GM18502 (cell line): ENCODE results near the gene ZNF117.
"Not testable (repeated sequence)": the region's sequence is repeated elsewhere in the genome, so short reads cannot be mapped to it uniquely, and the experiment has no call there.

Source experiments
- ATAC-seq: cut with Tn5 transposase; IDR thresholded peaks from one replicate; pipeline ENCODE4 v1.9.1; 2021; ENCODE audit warnings: mild to moderate bottlenecking; ENCODE audit not compliant: unreplicated experiment, poor library complexity

Gene ZNF117

GRCh38 chr7:64997164-64997908 is 6.5 kb upstream of the ZNF117 start:
- ATAC-seq: no peak

- ATAC-seq: no peak
Observed at GRCh38 chr7:64996305-64996704, 5.5 kb upstream of the ZNF117 start.

- no peak for ATAC-seq
Observed at GRCh38 chr7:64993901-64994300, 3.1 kb upstream of the ZNF117 start.

GRCh38 chr7:64992971-64993370 is 2.1 kb upstream of the ZNF117 start:
- ATAC-seq: no peak

GRCh38 chr7:64990216-64990615 is 620 bp downstream of the ZNF117 start:
- ATAC-seq: no peak

GRCh38 chr7:64978497-64979203 is 12.2 kb downstream of the ZNF117 start:
- no peak for ATAC-seq

GRCh38 chr7:64965594-64965993 is 25.2 kb downstream of the ZNF117 start:
- ATAC-seq: no peak

- no peak for ATAC-seq
Observed at GRCh38 chr7:64959072-64959747, 31.6 kb downstream of the ZNF117 start.

GRCh38 chr7:64951250-64951848 is 39.5 kb downstream of the ZNF117 start:
- peak; percentile 80 for ATAC-seq

- ATAC-seq: not testable (repeated sequence)
Observed at GRCh38 chr7:64950673-64951072, 40.2 kb downstream of the ZNF117 start.

GRCh38 chr7:64948774-64949173 is 42.1 kb downstream of the ZNF117 start:
- ATAC-seq: not testable (repeated sequence)

GRCh38 chr7:64947252-64948000 is 43.4 kb downstream of the ZNF117 start:
- ATAC-seq: no peak

GRCh38 chr7:64946772-64947171 is 44.1 kb downstream of the ZNF117 start:
- no peak for ATAC-seq

GRCh38 chr7:64945503-64946175 is 45.2 kb downstream of the ZNF117 start:
- ATAC-seq: no peak

GRCh38 chr7:64944667-64945502 is 46.0 kb downstream of the ZNF117 start:
- ATAC-seq: not testable (repeated sequence)

- ATAC-seq: not testable (repeated sequence)
Observed at GRCh38 chr7:64940021-64940420, 50.8 kb downstream of the ZNF117 start.

GRCh38 chr7:64938540-64938939 is 52.3 kb downstream of the ZNF117 start:
- no peak for ATAC-seq

GRCh38 chr7:64934478-64934877 is 56.4 kb downstream of the ZNF117 start:
- no peak for ATAC-seq
